ENCODE measurements around the gene AQP9. TPM values are rescaled to one million over a fixed set of nuclear protein-coding genes. Genes with fewer than 3 reads are reported as not detected.

Gene AQP9
- total and polyA plus RNA-seq, 7 donors: 0.49 to 2.8 (median 0.60) TPM; not detected in 2

GRCh38 chr15:58148120-58148519, 9.9 kb downstream of the AQP9 start:
- no peak overlapping the region for H3K4me3 ChIP-seq
- H3K4me1 ChIP-seq: peaks cover 0 to 4% (median 0%) of the 10 kb centered on the region in 4 donors
- intact Hi-C loops (cut with DNase I): no loop called here
- H3K9me3 ChIP-seq: no peaks in the 10 kb centered on the region
- no peak overlapping the region for H3K27ac ChIP-seq
- TF ChIP-seq CTCF (IDR thresholded peaks at IDR 0.05): no peak
- DNase-seq: no peak
- H3K36me3 ChIP-seq: no peaks in the 10 kb centered on the region
- no peaks in the 10 kb centered on the region for H3K27me3 ChIP-seq

- Histone ChIP-seq H3K9me3 (no peaks in the 10 kb centered on the region), H3K4me3 (no peak overlapping the region), H3K27ac (no peak overlapping the region), H3K4me1 (peaks cover 0 to 4% (median 0%) of the 10 kb centered on the region in 4 donors), H3K36me3 (no peaks in the 10 kb centered on the region), H3K27me3 (no peaks in the 10 kb centered on the region)
- TF ChIP-seq POLR2AphosphoS5 (IDR thresholded peaks at IDR 0.05) (no peak), POLR2A (IDR thresholded peaks at IDR 0.05) (no peak), CTCF (IDR thresholded peaks at IDR 0.05) (no peak), EP300 (IDR thresholded peaks at IDR 0.05) (no peak)
- intact Hi-C loops (cut with DNase I): no loop called here
- DNase-seq: no peak
- WGBS, 2 donors: 81 to 84% methylated on average over 4 of the region's 4 CpGs
Observed at GRCh38 chr15:58148633-58149445, 10.7 kb downstream of the AQP9 start.

- TF ChIP-seq CTCF (IDR thresholded peaks at IDR 0.05) (no peak), POLR2A (IDR thresholded peaks at IDR 0.05) (no peak), POLR2AphosphoS5 (IDR thresholded peaks at IDR 0.05) (no peak), EP300 (IDR thresholded peaks at IDR 0.05) (no peak)
- Histone ChIP-seq H3K4me1 (no peaks in the 10 kb centered on the region), H3K36me3 (no peaks in the 10 kb centered on the region), H3K27ac (no peak overlapping the region), H3K27me3 (no peaks in the 10 kb centered on the region), H3K4me3 (no peak overlapping the region), H3K9me3 (no peaks in the 10 kb centered on the region)
- DNase-seq: no peak
- intact Hi-C loops (cut with DNase I): no loop called here
- WGBS, 2 donors: 95 to 97% methylated on average over 2 of the region's 2 CpGs
Observed at GRCh38 chr15:58154769-58155168, 16.6 kb downstream of the AQP9 start.

- TF ChIP-seq POLR2AphosphoS5 (IDR thresholded peaks at IDR 0.05) (no peak), CTCF (IDR thresholded peaks at IDR 0.05) (no peak), EP300 (IDR thresholded peaks at IDR 0.05) (no peak), POLR2A (IDR thresholded peaks at IDR 0.05) (no peak)
- no peaks in the 10 kb centered on the region for H3K4me1 ChIP-seq
- H3K4me3 ChIP-seq: no peak overlapping the region
- intact Hi-C loops (cut with DNase I): no loop called here
- no peak overlapping the region for H3K27ac ChIP-seq
- no peaks in the 10 kb centered on the region for H3K36me3 ChIP-seq
- H3K9me3 ChIP-seq: no peaks in the 10 kb centered on the region
- DNase-seq: no peak
- H3K27me3 ChIP-seq: peaks cover 0 to 12% (median 0%) of the 10 kb centered on the region in 3 donors
- 73 to 85% methylated on average over 6 of the region's 6 CpGs for WGBS, 2 donors
Observed at GRCh38 chr15:58159827-58160386, 21.7 kb downstream of the AQP9 start.

Measured in sigmoid colon (tissue), 7 donors.